Brain microvascular endothelial cell (primary cell): ENCODE results near the gene CLTA.

ENCODE experiments used
- DNase-seq: peaks from one replicate; pipeline ENCODE4 v3.0.0-alpha.2; 2020
- H3K27ac ChIP-seq: fragments of 250-450 bp; sonication (Bioruptor Pico); 2 replicates; pipeline ENCODE4 v1.5.1; 2020; ENCODE audit warnings: mild to moderate bottlenecking, moderate library complexity
- H3K27me3 ChIP-seq: fragments of 250-450 bp; sonication (Bioruptor Pico); replicated peaks from 2 replicates; pipeline ENCODE4 v1.5.1; 2020; ENCODE audit warnings: mild to moderate bottlenecking
- H3K36me3 ChIP-seq: fragments of 250-450 bp; sonication (Bioruptor Pico); replicated peaks from 2 replicates; pipeline ENCODE4 v1.5.1; 2020; ENCODE audit warnings: mild to moderate bottlenecking
- H3K4me3 ChIP-seq: 2 replicates; pipeline ENCODE4 v1.5.1; 2011; ENCODE audit warnings: low read depth, mild to moderate bottlenecking, control low read depth, low read length, moderate library complexity
- in situ Hi-C: cut with HindIII; loops from 2 replicates; pipeline ENCODE4 v1.10.0; 2017; ENCODE audit warnings: low sequenced_read_pairs, low pct_ligation_motif_present
- TF ChIP-seq, protein P1 (sequence below): IDR thresholded peaks from 2 replicates; pipeline ENCODE4 v1.5.1; 2011; ENCODE audit warnings: low read depth, mild to moderate bottlenecking, moderate library complexity, low read length, control low read depth, inconsistent platforms; ENCODE audit errors: missing control alignments

The CLTA gene

DNA sequence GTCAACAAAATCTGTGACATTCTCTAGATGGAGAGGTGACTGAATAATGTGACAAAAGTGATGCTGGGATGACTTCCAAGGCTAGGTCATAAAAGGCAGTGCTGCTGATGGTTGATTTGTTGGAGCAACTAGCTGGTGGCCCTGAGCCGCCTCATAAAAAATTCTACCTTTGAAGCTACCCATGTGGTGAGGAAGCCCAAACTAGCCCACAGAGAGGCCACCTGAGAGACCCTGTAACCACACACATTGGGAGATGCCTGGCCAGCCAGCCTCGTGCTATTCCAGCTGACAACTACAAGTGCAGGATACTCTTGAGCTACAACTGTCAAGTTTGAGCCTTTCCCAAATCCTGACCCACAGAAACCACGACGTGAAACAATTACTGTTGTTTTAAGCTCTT is 22.7 kb downstream of the CLTA start:
- Histone ChIP-seq H3K4me3 (no peak overlapping the region), H3K36me3 (peaks cover 72% of the 10 kb centered on the region), H3K27ac (no peak overlapping the region), H3K27me3 (no peaks in the 10 kb centered on the region)
- TF ChIP-seq, protein P1, sequence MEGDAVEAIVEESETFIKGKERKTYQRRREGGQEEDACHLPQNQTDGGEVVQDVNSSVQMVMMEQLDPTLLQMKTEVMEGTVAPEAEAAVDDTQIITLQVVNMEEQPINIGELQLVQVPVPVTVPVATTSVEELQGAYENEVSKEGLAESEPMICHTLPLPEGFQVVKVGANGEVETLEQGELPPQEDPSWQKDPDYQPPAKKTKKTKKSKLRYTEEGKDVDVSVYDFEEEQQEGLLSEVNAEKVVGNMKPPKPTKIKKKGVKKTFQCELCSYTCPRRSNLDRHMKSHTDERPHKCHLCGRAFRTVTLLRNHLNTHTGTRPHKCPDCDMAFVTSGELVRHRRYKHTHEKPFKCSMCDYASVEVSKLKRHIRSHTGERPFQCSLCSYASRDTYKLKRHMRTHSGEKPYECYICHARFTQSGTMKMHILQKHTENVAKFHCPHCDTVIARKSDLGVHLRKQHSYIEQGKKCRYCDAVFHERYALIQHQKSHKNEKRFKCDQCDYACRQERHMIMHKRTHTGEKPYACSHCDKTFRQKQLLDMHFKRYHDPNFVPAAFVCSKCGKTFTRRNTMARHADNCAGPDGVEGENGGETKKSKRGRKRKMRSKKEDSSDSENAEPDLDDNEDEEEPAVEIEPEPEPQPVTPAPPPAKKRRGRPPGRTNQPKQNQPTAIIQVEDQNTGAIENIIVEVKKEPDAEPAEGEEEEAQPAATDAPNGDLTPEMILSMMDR: no peak
- in situ Hi-C loops: no loop called here
- DNase-seq: no peak

DNA sequence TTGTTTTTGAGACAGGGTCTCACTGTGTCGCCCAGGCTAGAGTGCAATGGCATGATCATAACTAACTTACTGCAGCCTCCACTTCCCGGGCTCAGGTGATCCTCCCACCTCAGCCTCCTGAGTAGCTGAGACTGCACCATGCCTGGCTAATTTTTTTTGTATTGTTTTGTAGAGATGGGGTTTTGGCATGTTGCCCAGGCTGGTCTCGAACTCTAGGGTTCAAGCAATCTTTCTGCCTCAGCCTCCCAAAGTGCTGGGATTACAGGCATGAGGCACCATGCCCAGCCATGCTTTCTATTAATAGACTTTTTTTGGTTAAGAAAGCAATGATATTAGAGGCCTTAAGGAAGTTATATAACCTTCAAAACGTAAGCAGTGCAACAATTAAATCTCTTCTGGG is 23.3 kb downstream of the CLTA start:
- in situ Hi-C loops: no loop called here
- Histone ChIP-seq H3K27me3 (no peaks in the 10 kb centered on the region), H3K36me3 (peaks cover 72% of the 10 kb centered on the region), H3K4me3 (no peak overlapping the region), H3K27ac (no peak overlapping the region)
- TF ChIP-seq, protein P1: no peak
- DNase-seq: no peak

DNA sequence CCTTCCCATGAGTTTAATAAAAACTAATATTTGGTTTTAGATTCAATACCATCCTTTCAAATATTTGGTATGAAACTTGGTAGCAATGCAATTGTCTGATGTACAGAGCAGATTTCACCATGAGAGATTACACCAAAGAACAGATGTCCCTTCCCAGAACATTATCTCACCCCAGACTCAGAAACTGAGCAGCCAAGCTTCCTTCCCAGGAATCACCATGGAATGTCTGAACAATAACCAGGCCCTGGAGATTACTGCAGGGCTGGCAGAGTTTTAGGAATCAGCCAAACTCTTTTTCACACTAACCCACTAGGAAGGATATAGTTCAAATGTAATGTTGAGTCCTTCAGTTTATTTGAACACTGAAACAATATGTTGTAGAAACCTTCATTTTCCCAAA is 23.9 kb downstream of the CLTA start:
- in situ Hi-C loops: no loop called here
- H3K27me3 ChIP-seq: no peaks in the 10 kb centered on the region
- H3K27ac ChIP-seq: no peak overlapping the region
- H3K4me3 ChIP-seq: no peak overlapping the region
- peak; percentile 29 for DNase-seq
- peaks cover 72% of the 10 kb centered on the region for H3K36me3 ChIP-seq
- TF ChIP-seq, protein P1: no peak

DNA sequence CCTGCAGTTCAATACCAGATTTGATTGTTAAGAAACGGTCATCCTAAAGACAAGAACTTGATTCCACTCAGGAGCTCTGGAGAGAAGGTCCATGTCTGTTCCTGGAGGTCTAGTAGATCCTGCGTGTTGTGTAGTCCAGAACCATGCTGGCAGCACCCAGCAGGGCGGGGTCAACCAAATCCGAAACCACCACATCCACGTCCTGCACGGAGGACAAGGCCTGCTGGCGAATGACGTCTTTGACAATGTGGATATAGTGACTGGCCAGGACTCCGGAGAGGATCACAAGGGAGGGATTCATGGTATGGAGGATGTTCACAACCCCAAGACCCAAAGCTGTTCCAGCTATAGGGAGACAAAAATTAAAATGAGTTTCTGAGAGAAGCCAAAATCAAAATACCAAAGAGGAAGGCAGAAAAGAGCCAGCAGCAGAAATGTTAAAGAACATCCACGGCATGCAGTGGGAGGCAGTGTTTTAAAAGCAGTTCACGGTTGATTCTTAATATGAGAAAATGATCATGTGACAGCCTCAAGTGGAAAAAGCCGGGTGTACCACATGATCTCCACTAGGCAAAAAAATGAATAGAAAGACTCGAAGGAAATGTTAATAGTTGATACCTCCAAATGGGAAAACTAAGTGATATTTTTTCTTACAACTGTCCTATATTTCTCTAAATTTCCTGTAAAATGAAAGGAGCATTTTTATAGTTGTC is 26.7 kb downstream of the CLTA start:
- Histone ChIP-seq H3K4me3 (no peak overlapping the region), H3K27me3 (no peaks in the 10 kb centered on the region), H3K36me3 (peaks cover 67% of the 10 kb centered on the region), H3K27ac (no peak overlapping the region)
- no peak for DNase-seq
- TF ChIP-seq, protein P1: no peak
- in situ Hi-C loops: no loop called here

DNA sequence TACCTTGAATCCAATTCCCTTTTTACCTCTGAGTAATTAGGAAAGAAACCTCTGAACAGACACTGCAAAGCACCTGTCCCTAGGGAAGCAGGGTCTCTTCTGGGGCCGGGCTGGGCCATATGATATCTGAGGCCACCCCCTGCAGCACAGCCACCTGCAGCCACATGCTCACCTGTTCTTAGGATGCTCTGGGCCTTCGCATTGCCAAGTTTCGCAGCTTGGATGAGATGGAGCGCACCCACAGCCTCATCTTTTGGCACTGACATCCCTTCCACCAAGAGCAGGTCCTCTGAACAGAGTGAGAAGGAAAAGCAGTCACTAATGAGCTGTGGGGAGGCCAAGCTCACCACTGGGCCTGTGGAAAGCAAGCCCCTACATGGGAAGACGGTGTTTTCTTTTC is 27.3 kb downstream of the CLTA start:
- in situ Hi-C loops: no loop called here
- DNase-seq: no peak
- TF ChIP-seq, protein P1: no peak
- H3K27ac ChIP-seq: no peak overlapping the region
- H3K4me3 ChIP-seq: no peak overlapping the region
- H3K36me3 ChIP-seq: peaks cover 68% of the 10 kb centered on the region
- H3K27me3 ChIP-seq: no peaks in the 10 kb centered on the region

DNA sequence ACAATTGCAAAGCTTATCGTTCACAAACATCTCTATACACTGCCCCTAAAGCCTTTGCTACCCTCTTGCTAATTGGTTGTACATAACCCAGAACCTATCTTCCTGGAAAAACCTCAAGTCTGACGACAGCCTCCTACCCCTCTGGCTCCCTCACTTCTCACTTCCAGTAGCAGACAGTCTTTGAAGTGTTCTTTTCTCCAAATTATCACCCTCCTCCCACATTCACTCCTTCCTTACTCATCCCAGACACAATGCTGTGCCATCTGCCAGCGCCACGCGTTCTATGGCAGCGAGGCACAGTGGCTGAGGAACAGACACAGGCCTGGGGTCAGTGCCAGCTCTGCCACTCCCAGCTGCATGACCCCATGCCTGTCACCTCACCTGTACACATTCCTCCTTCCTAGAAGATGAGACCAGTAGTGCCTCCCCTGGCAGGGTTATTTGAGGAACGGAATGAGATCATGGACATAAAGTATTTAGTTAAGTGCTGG is 27.7 kb downstream of the CLTA start:
- Histone ChIP-seq H3K27ac (no peak overlapping the region), H3K36me3 (peaks cover 68% of the 10 kb centered on the region)
- in situ Hi-C loops: no loop called here

More for the DNA sequence above, 27.7 kb downstream of the CLTA start:
- no peak overlapping the region for H3K4me3 ChIP-seq
- no peaks in the 10 kb centered on the region for H3K27me3 ChIP-seq
- no peak for DNase-seq
- TF ChIP-seq, protein P1: no peak
